HepG2 (cell line): ENCODE measurements around the gene TOX2. TPM values are rescaled to one million over a fixed set of nuclear protein-coding genes. Genes with fewer than 3 reads are reported as not detected.

ENCODE experiments used
- ATAC-seq: fragments of 200-7000 bp; cut with Tn5 transposase; 3 replicates; pipeline ENCODE4 v1.9.1; 2020; ENCODE audit warnings: mild to moderate bottlenecking, moderate library complexity
- BruUV-seq: library from RNA; stranded (reverse); fragments of 400-500 nt; replicated peaks from 2 replicates; lab custom pipeline; 2021; lab: Mats Ljungman, UMichigan
- CTCF ChIA-PET: fragments of 300-600 bp; formaldehyde crosslinking; extraction: SDS; loops from one replicate; lab custom pipeline; 2021; ENCODE audit warnings: low total read pairs, inconsistent platforms, low intra/inter-chr PET ratio; lab: Yijun Ruan, JAX
- POLR2A ChIA-PET: fragments of 350-600 bp; sonication (Branson Sonifier 250); formaldehyde crosslinking; loops from one replicate; lab custom pipeline; 2020; ENCODE audit warnings: antibody characterized with exemption, inconsistent platforms; lab: Yijun Ruan, JAX
- DNase-seq: peaks from one replicate; pipeline ENCODE4 v3.0.0-alpha.2; 2015; ENCODE audit warnings: low spot score
- FAIRE-seq: peaks from 3 replicates; lab custom pipeline; 2011; peaks lifted over from hg19 to GRCh38; lab: Jason Lieb, UNC
- H2AFZ ChIP-seq: one replicate; pipeline ENCODE4 v1.6.1; 2011; ENCODE audit warnings: low read length, inconsistent platforms
- H3K27ac ChIP-seq: fragments of 300-600 bp; 3 replicates; pipeline ENCODE4 v1.8.0; 2011; ENCODE audit warnings: mixed run types, mild to moderate bottlenecking, mixed read lengths, low read length, inconsistent platforms; ENCODE audit not compliant: insufficient read depth; ENCODE audit errors: extremely low read length
- H3K27me3 ChIP-seq, 2 experiments: fragments of 200-600 bp in 1 of 2; 2 replicates in 1 of 2; 3 replicates in 1 of 2; pipeline versions ENCODE4 v1.6.0 to v1.8.0; 2011; ENCODE audit warnings: low read length in 2 of 2, mild to moderate bottlenecking in 2 of 2, moderate library complexity in 2 of 2, inconsistent platforms in 1 of 2; ENCODE audit not compliant: insufficient read depth in 2 of 2, control insufficient read depth in 1 of 2
- H3K36me3 ChIP-seq, 2 experiments: fragments of 200-600 bp in 1 of 2; replicated peaks in 1 of 2; 2 replicates in 1 of 2; 3 replicates in 1 of 2; pipeline versions ENCODE4 v1.5.1 to v1.8.0; 2011; ENCODE audit warnings: low read length in 2 of 2, inconsistent platforms in 1 of 2; ENCODE audit not compliant: insufficient read depth in 2 of 2, control insufficient read depth in 1 of 2
- H3K4me1 ChIP-seq: 2 replicates; pipeline ENCODE4 v1.5.1; 2012; ENCODE audit warnings: low read length, inconsistent platforms; ENCODE audit not compliant: insufficient read depth
- H3K4me2 ChIP-seq: 2 replicates; pipeline ENCODE4 v1.6.0; 2011; ENCODE audit warnings: low read depth, low read length, inconsistent platforms
- H3K4me3 ChIP-seq, 3 experiments: fragments of 200-600 bp in 1 of 3; sonication (generic), shearing (Covaris generic) in 1 of 3; replicated peaks in 1 of 3; 2 replicates each; pipeline ENCODE4 v1.5.1; 2011 to 2016; ENCODE audit warnings: low read length in 3 of 3, inconsistent platforms in 2 of 3, low read depth in 2 of 3, mild to moderate bottlenecking in 2 of 3, control low read depth in 1 of 3, mixed read lengths in 1 of 3; ENCODE audit not compliant: insufficient read depth in 1 of 3
- H3K79me2 ChIP-seq: one replicate; pipeline ENCODE4 v1.6.1; 2011; ENCODE audit warnings: low read length, inconsistent platforms; ENCODE audit not compliant: insufficient read depth
- H3K9ac ChIP-seq: 2 replicates; pipeline ENCODE4 v1.6.0; 2011; ENCODE audit warnings: mild to moderate bottlenecking, low read depth, low read length, inconsistent platforms; ENCODE audit not compliant: insufficient read depth
- H3K9me3 ChIP-seq: 2 replicates; pipeline ENCODE4 v1.5.1; 2012; ENCODE audit warnings: mild to moderate bottlenecking, low read length
- H4K20me1 ChIP-seq: 2 replicates; pipeline ENCODE4 v1.6.0; 2011; ENCODE audit warnings: inconsistent platforms, mild to moderate bottlenecking, low read length, moderate library complexity; ENCODE audit not compliant: insufficient read depth
- ATF7 ChIP-seq, 2 experiments: fragments of 450-650 bp in 1 of 2; sonication (generic) in 1 of 2; formaldehyde crosslinking in 1 of 2; IDR thresholded peaks; 2 replicates each; pipeline versions ENCODE4 v1.4.0 to v1.6.1; 2016 to 2020; ENCODE audit warnings: antibody characterized with exemption in 1 of 2, mild to moderate bottlenecking in 1 of 2, missing genetic modification reagents in 1 of 2
- FLYWCH1 ChIP-seq: sonication (generic); formaldehyde crosslinking; IDR thresholded peaks from 2 replicates; pipeline ENCODE4 v1.8.1; 2023; ENCODE audit warnings: mild to moderate bottlenecking, missing genetic modification reagents
- FOXO1 ChIP-seq: sonication (generic); formaldehyde crosslinking; IDR thresholded peaks from 2 replicates; pipeline ENCODE4 v1.4.0; 2020; ENCODE audit warnings: missing genetic modification reagents
- GLMP ChIP-seq: sonication (generic); formaldehyde crosslinking; IDR thresholded peaks from 2 replicates; pipeline ENCODE4 v1.9.0; 2021; ENCODE audit warnings: missing genetic modification reagents, mild to moderate bottlenecking, borderline replicate concordance
- IKZF4 ChIP-seq: sonication (generic); formaldehyde crosslinking; IDR thresholded peaks from 2 replicates; pipeline ENCODE4 v1.5.1; 2020; ENCODE audit warnings: borderline replicate concordance, mild to moderate bottlenecking, low read depth, missing genetic modification reagents; ENCODE audit errors: not compliant biosample characterization
- NRL ChIP-seq: sonication (generic); formaldehyde crosslinking; IDR thresholded peaks from 2 replicates; pipeline ENCODE4 v1.5.0; 2020; ENCODE audit warnings: missing genetic modification reagents, mild to moderate bottlenecking, moderate library complexity, borderline replicate concordance
- PCBP2 ChIP-seq: fragments of 200-400 bp; formaldehyde crosslinking; optimal IDR thresholded peaks from 2 replicates; pipeline ENCODE3; 2018; ENCODE audit warnings: low read length, low read depth; ENCODE audit not compliant: poor library complexity, severe bottlenecking
- RERE ChIP-seq: IDR thresholded peaks from 2 replicates; pipeline ENCODE4 v1.6.1; 2016; ENCODE audit warnings: low read depth, missing genetic modification reagents, missing compliant biosample characterization
- RNF2 ChIP-seq: fragments of 450-650 bp; conservative IDR thresholded peaks from 2 replicates; pipeline ENCODE4 v1.6.1; 2016; ENCODE audit warnings: low read depth
- SETDB1 ChIP-seq: sonication (generic); formaldehyde crosslinking; IDR thresholded peaks from 2 replicates; pipeline ENCODE4 v1.5.1; 2020; ENCODE audit warnings: missing genetic modification reagents, mild to moderate bottlenecking, borderline replicate concordance
- TCF7 ChIP-seq: sonication (generic); IDR thresholded peaks from 2 replicates; pipeline ENCODE4 v1.6.1; 2016; ENCODE audit warnings: antibody characterized with exemption, low read depth
- ZNF207 ChIP-seq: fragments of 450-650 bp; IDR thresholded peaks from 2 replicates; pipeline ENCODE4 v1.6.1; 2016; ENCODE audit warnings: antibody characterized with exemption, borderline replicate concordance
- ZNF263 ChIP-seq: sonication (generic); formaldehyde crosslinking; IDR thresholded peaks from 2 replicates; pipeline ENCODE4 v1.4.0; 2020; ENCODE audit warnings: missing genetic modification reagents
- ZNF569 ChIP-seq: sonication (generic); formaldehyde crosslinking; IDR thresholded peaks from 2 replicates; pipeline ENCODE4 v1.5.0; 2020; ENCODE audit warnings: mild to moderate bottlenecking, missing genetic modification reagents, moderate library complexity, borderline replicate concordance
- ZNF780A ChIP-seq: sonication (generic); formaldehyde crosslinking; IDR thresholded peaks from 2 replicates; pipeline ENCODE4 v1.8.0; 2022; ENCODE audit warnings: mild to moderate bottlenecking, missing genetic modification reagents, moderate library complexity
- ZNF781 ChIP-seq: sonication (generic); formaldehyde crosslinking; IDR thresholded peaks from 2 replicates; pipeline ENCODE4 v1.5.1; 2020; ENCODE audit warnings: borderline replicate concordance, mild to moderate bottlenecking, missing genetic modification reagents; ENCODE audit errors: not compliant biosample characterization
- WGBS: methylation state at CpG from one replicate; pipeline ENCODE4 v1.1.6; 2017; ENCODE audit warnings: low lambda C conversion rate; 5-methylcytosine and 5-hydroxymethylcytosine counted together
- in situ Hi-C: cut with HindIII; loops from 2 replicates; pipeline ENCODE4 v1.10.0; 2017; ENCODE audit warnings: low pct_unique_long_range_greater_than_20kb; ENCODE audit not compliant: extremely low pct_ligation_motif_present
- intact Hi-C: fragments of 100-400 bp; cut with micrococcal nuclease; formaldehyde crosslinking; loops from one replicate; pipeline ENCODE4 v1.10.0; 2022; ENCODE audit not compliant: unreplicated experiment
- polyA plus RNA-seq, 8 experiments: library from polyadenylated mRNA; depleted of rRNA in 3 of 8; stranded (reverse) in 7 of 8; unstranded in 1 of 8; fragments of >200 nt; fragmentation: Illumina TruSeq in 4 of 8; extraction: Trizol in 4 of 8; gene quantifications; 2 replicates each; pipeline versions ENCODE4 v1.2.1 to v1.2.3, GENCODE V29; 2011 to 2016; ENCODE audit warnings: low read depth in 4 of 8, missing spikeins in 1 of 8, mixed read lengths in 1 of 8; ENCODE audit not compliant: insufficient read depth in 1 of 8
- total RNA-seq, 5 experiments: library from RNA; depleted of rRNA; stranded (reverse); fragments of >200 nt; fragmentation: Illumina TruSeq; extraction: Trizol; gene quantifications; 2 replicates each; pipeline ENCODE4 v1.2.3, GENCODE V29; 2016; ENCODE audit warnings: low read depth in 1 of 5

The TOX2 gene
- total and polyA plus RNA-seq, 2 of the 13 experiments (the other 11 are each of a cell fraction or from before 2014, with no cell fraction given) = not detected

GRCh38 chr20:44099832-44100231 is 185.2 kb downstream of the TOX2 start (continued):
- no peak for TF ChIP-seq ZNF781 (CRISPR knock-in tag)
- TF ChIP-seq, all 625 proteins: peak for 0

DNA sequence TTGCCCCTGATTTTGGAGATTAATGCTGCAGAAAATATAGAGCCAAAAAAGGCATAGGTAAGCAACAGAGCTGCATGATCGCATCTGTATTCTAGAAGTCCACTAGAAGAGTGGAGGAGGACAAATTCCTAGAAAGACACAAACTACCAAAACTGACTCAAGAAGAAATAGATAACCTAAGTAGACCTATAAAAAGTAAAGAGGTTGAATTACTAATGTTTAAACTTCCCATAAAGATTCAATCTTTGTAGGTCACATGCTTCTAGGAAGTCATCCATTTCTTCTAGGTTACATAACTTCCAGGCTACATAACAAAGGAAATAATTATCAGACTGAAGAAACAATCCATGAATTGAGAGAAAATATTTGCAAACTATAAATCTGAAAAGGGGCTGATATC is 187.9 kb downstream of the TOX2 start:
- Histone ChIP-seq H3K4me1 (no peaks in the 10 kb centered on the region), H3K9me3 (no peaks in the 10 kb centered on the region), H3K36me3 (no peaks in the 10 kb centered on the region), H3K9ac (no peak overlapping the region), H2AFZ (no peak overlapping the region), H4K20me1 (no peaks in the 10 kb centered on the region), H3K27ac (no peak overlapping the region), H3K79me2 (no peaks in the 10 kb centered on the region), H3K4me2 (no peak overlapping the region), H3K4me3 (no peak overlapping the region), H3K27me3 (no peaks in the 10 kb centered on the region; a peak in 1 of 5 replicates)
- WGBS = 1% methylated on average over 1 of the region's 1 CpG
- no TSS peak for BruUV-seq
- ATAC-seq (no peak), DNase-seq (no peak), FAIRE-seq (no peak)
- POLR2A ChIA-PET = no interaction called here
- CTCF ChIA-PET = no interaction called here
- in situ Hi-C loops = no loop called here
- intact Hi-C loops = no loop called here
- no peak for TF ChIP-seq NRL (CRISPR knock-in tag)
- TF ChIP-seq FOXO1 (CRISPR knock-in tag) = no peak
- no peak for TF ChIP-seq TCF7
- no peak for TF ChIP-seq PCBP2
- TF ChIP-seq ZNF263 (CRISPR knock-in tag) = no peak
- TF ChIP-seq ATF7 (IDR thresholded peaks at IDR 0.05) = no peak
- TF ChIP-seq ATF7 (CRISPR knock-in tag; IDR thresholded peaks at IDR 0.05) = no peak
- no peak for TF ChIP-seq RNF2
- TF ChIP-seq ZNF569 (CRISPR knock-in tag) = no peak
- no peak for TF ChIP-seq ZNF780A (CRISPR knock-in tag)
- no peak for TF ChIP-seq GLMP (CRISPR knock-in tag)
- TF ChIP-seq IKZF4 (CRISPR knock-in tag) = no peak
- no peak for TF ChIP-seq ZNF207
- TF ChIP-seq FLYWCH1 (CRISPR knock-in tag) = no peak
- no peak for TF ChIP-seq RERE (CRISPR knock-in tag)
- no peak for TF ChIP-seq SETDB1
